CD14-positive monocyte (primary cell): Measurements from ENCODE around the gene RPS6KL1. TPM values are rescaled to one million over a fixed set of nuclear protein-coding genes. Genes with fewer than 3 reads are reported as not detected.

Experiments
- DNase-seq, 3 donors: peaks; one replicate each; pipeline ENCODE4 v3.0.0-alpha.2; 2011 to 2022
- H2AFZ ChIP-seq: 2 replicates; pipeline ENCODE4 v1.6.0; 2012; ENCODE audit warnings: mild to moderate bottlenecking, low read depth, low read length, inconsistent platforms; ENCODE audit not compliant: insufficient read depth, poor library complexity, severe bottlenecking
- H3K27ac ChIP-seq, 2 donors: 1 replicate in 1 of 2; 2 replicates in 1 of 2; pipeline ENCODE4 v1.5.1; 2012 to 2013; ENCODE audit warnings: low read length in 2 of 2, control low read depth in 1 of 2, inconsistent platforms in 1 of 2, low read depth in 1 of 2, mild to moderate bottlenecking in 1 of 2
- H3K27me3 ChIP-seq, 2 donors: one replicate each; pipeline versions ENCODE4 v1.6.0 to v1.6.1; 2011 to 2013; ENCODE audit warnings: low read length in 2 of 2; ENCODE audit not compliant: control insufficient read depth in 2 of 2, insufficient read depth in 2 of 2
- H3K36me3 ChIP-seq, 2 donors: replicated peaks in 1 of 2; 1 replicate in 1 of 2; 2 replicates in 1 of 2; pipeline versions ENCODE4 v1.5.1 to v1.6.1; 2012 to 2013; ENCODE audit warnings: low read length in 2 of 2, control low read depth in 1 of 2, inconsistent platforms in 1 of 2, mild to moderate bottlenecking in 1 of 2; ENCODE audit not compliant: insufficient read depth in 2 of 2, control insufficient read depth in 1 of 2
- H3K4me1 ChIP-seq, 2 donors: 1 replicate in 1 of 2; 2 replicates in 1 of 2; pipeline versions ENCODE4 v1.5.1 to v1.6.1; 2012 to 2013; ENCODE audit warnings: low read length in 2 of 2, control low read depth in 1 of 2, inconsistent platforms in 1 of 2, mild to moderate bottlenecking in 1 of 2, moderate library complexity in 1 of 2; ENCODE audit not compliant: insufficient read depth in 2 of 2, control insufficient read depth in 1 of 2
- H3K4me2 ChIP-seq: replicated peaks from 2 replicates; pipeline ENCODE3; 2012; ENCODE audit warnings: low read length, moderate library complexity, mild to moderate bottlenecking; ENCODE audit not compliant: poor library complexity, severe bottlenecking; ENCODE audit errors: extremely low read depth
- H3K4me3 ChIP-seq, 3 experiments: fragments of 200-600 bp in 1 of 3; sonication (generic) in 1 of 3; replicated peaks in 1 of 3; 1 replicate in 2 of 3; 2 replicates in 1 of 3; pipeline ENCODE4 v1.5.1; 2011 to 2013; ENCODE audit warnings: low read length in 3 of 3, mild to moderate bottlenecking in 3 of 3, control low read depth in 2 of 3, low read depth in 2 of 3, inconsistent platforms in 1 of 3, moderate library complexity in 1 of 3
- H3K79me2 ChIP-seq: 2 replicates; pipeline ENCODE4 v1.6.0; 2012; ENCODE audit warnings: mild to moderate bottlenecking, control low read depth, inconsistent platforms, low read length, moderate library complexity; ENCODE audit not compliant: insufficient read depth
- H3K9ac ChIP-seq: 2 replicates; pipeline ENCODE4 v1.6.0; 2017; ENCODE audit warnings: low read length, mild to moderate bottlenecking; ENCODE audit not compliant: insufficient read depth, poor library complexity, severe bottlenecking
- H3K9me3 ChIP-seq, 2 donors: replicated peaks in 1 of 2; 1 replicate in 1 of 2; 2 replicates in 1 of 2; pipeline versions ENCODE4 v1.5.1 to v1.6.1; 2012 to 2013; ENCODE audit warnings: low read length in 2 of 2, control low read depth in 1 of 2; ENCODE audit not compliant: control insufficient read depth in 1 of 2, insufficient read depth in 1 of 2
- H4K20me1 ChIP-seq: 2 replicates; pipeline ENCODE4 v1.6.0; 2012; ENCODE audit warnings: mild to moderate bottlenecking, low read length, control low read depth, moderate library complexity; ENCODE audit not compliant: insufficient read depth
- H3K27ac Mint-ChIP-seq, 7 donors: one replicate each; pipeline ENCODE4 v1.8.0; 2020; ENCODE audit warnings: mild to moderate bottlenecking in 7 of 7, mixed read lengths in 7 of 7, moderate library complexity in 6 of 7, inconsistent platforms in 2 of 7
- H3K27me3 Mint-ChIP-seq, 3 donors: one replicate each; pipeline ENCODE4 v1.8.0; 2021 to 2022; ENCODE audit warnings: low read depth in 3 of 3, mild to moderate bottlenecking in 3 of 3, mixed read lengths in 3 of 3, moderate library complexity in 3 of 3, inconsistent platforms in 1 of 3
- H3K36me3 Mint-ChIP-seq, 2 donors: one replicate each; pipeline ENCODE4 v1.8.0; 2020; ENCODE audit warnings: mixed read lengths in 2 of 2, inconsistent platforms in 1 of 2, mild to moderate bottlenecking in 1 of 2
- H3K4me1 Mint-ChIP-seq: one replicate; pipeline ENCODE4 v1.8.0; 2020; ENCODE audit warnings: mild to moderate bottlenecking, mixed read lengths
- H3K4me3 Mint-ChIP-seq, 2 donors: one replicate each; pipeline ENCODE4 v1.8.0; 2020; ENCODE audit warnings: mild to moderate bottlenecking in 2 of 2, mixed read lengths in 2 of 2, moderate library complexity in 1 of 2
- H3K9me3 Mint-ChIP-seq, 7 donors: one replicate each; pipeline ENCODE4 v1.8.0; 2020 to 2022; ENCODE audit warnings: mixed read lengths in 7 of 7, mild to moderate bottlenecking in 6 of 7, moderate library complexity in 6 of 7, inconsistent platforms in 2 of 7
- CTCF ChIP-seq: fragments of 200-600 bp; IDR thresholded peaks from one replicate; pipeline ENCODE4 v1.8.0; 2022; ENCODE audit warnings: antibody characterized with exemption, mild to moderate bottlenecking
- WGBS: methylation state at CpG from one replicate; pipeline ENCODE4 v1.1.5; 2013; ENCODE audit warnings: missing lambda C conversion rate; ENCODE audit not compliant: insufficient coverage; 5-methylcytosine and 5-hydroxymethylcytosine counted together
- intact Hi-C, 2 donors: fragments of 100-400 bp; cut with micrococcal nuclease; formaldehyde crosslinking; loops; one replicate each; pipeline versions ENCODE4 v1.15.0 to v1.15.1; 2023
- polyA plus RNA-seq, 3 donors: library from polyadenylated mRNA; depleted of rRNA in 1 of 3; unstranded in 2 of 3; stranded (reverse) in 1 of 3; fragments of 300-500 nt in 2 of 3; fragments of >200 nt in 1 of 3; fragmentation: Illumina TruSeq in 2 of 3; gene quantifications; 1 replicate in 2 of 3; 2 replicates in 1 of 3; pipeline ENCODE4 v1.2.3, GENCODE V29; 2012 to 2021

Gene RPS6KL1
- polyA plus RNA-seq, 3 donors, result 0.13 TPM; not detected in 2

GRCh38 chr14:74949191-74949601, 26.1 kb upstream of the RPS6KL1 start:
- Histone ChIP-seq H4K20me1 (no peaks in the 10 kb centered on the region), H3K4me1 (peaks cover 6 to 7% of the 10 kb centered on the region in 2 donors), H3K9ac (no peak overlapping the region), H3K79me2 (no peaks in the 10 kb centered on the region), H2AFZ (no peak overlapping the region), H3K27me3 (peaks cover 0 to 7% of the 10 kb centered on the region in 2 donors), H3K4me2 (no peak overlapping the region), H3K4me3 (no peak overlapping the region), H3K36me3 (no peaks in the 10 kb centered on the region), H3K9me3 (no peaks in the 10 kb centered on the region), H3K27ac (no peak overlapping the region)
- H3K4me3 Mint-ChIP-seq, result no peak overlapping the region
- peaks cover 4 to 19% (median 9%) of the 10 kb centered on the region in 3 donors for H3K27me3 Mint-ChIP-seq
- 84% methylated on average over 15 of the region's 16 CpGs for WGBS
- intact Hi-C loops, result loop anchor here in 1 of 2 donors (5.0 to 10.0 kb wide), 2 partner anchors 116 to 138 kb away; partner anchors contain the start of genes ACYP1 and ZC2HC1C
- H3K9me3 Mint-ChIP-seq, result peaks cover 0 to 3% (median 0%) of the 10 kb centered on the region in 7 donors
- H3K36me3 Mint-ChIP-seq, result no peaks in the 10 kb centered on the region
- no peak for DNase-seq
- H3K4me1 Mint-ChIP-seq, result peaks cover 7% of the 10 kb centered on the region
- no peak overlapping the region for H3K27ac Mint-ChIP-seq
- no peak for TF ChIP-seq CTCF

DNA sequence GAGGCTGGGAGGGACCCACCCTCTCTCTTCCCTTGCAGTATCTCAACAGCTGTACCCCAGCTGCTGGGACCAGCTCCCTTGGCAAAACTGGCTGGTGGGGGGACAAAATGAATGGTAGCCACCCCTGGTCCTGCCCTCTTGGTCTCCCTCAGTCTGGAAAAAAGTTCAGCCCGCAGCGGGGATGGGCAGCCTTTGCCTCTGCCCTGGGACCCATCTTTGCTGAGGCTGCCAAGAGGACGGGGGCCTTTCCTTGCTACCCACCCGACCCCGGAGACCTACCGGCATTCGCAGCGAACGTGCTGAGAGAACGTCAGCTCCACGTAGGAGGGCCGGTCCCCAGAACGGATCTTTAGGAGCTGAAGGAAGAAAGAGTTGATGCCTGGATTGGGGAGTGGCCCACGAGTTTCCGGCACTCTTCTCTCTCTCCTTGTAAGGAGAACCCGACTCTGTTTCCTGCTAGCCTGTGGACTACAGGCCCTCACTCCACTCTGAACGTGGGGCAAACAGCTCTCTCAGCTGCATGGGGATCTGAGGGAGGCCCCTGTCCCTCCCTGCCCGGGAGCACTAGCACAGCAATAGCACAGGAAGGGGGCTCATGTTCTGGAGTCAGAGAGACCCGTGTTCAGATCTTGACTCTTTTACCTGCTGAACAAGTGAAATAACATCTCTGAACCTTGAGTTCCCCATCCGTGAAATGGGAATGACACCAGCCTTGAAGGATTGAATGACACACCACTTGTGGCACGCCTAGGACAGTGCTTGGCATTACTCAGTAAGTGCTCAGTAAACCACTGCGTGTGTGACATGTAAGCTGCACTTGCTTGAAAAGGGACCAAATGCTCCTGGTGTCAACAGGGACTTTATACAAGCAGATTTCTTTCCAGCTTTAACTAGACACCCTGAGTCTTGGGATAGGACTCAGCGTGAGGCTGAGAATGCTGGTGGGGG, 25.4 kb upstream of the RPS6KL1 start:
- WGBS, result 93% methylated on average over 11 of the region's 23 CpGs
- H3K27ac ChIP-seq, result no peak overlapping the region
- intact Hi-C loops, result loop anchor here in 1 of 2 donors (5.0 to 10.0 kb wide), 2 partner anchors 116 to 139 kb away; partner anchors contain the start of genes ACYP1 and ZC2HC1C
- H3K9me3 ChIP-seq, result no peaks in the 10 kb centered on the region
- DNase-seq, result no peak
- TF ChIP-seq CTCF, result no peak
- H3K27me3 ChIP-seq, result no peaks in the 10 kb centered on the region
- no peaks in the 10 kb centered on the region for H3K79me2 ChIP-seq
- H3K36me3 Mint-ChIP-seq, result no peaks in the 10 kb centered on the region
- no peaks in the 10 kb centered on the region for H4K20me1 ChIP-seq
- H3K27ac Mint-ChIP-seq, result peak overlapping the region in 1 of 7 donors; percentile 69
- H3K36me3 ChIP-seq, result no peaks in the 10 kb centered on the region
- H2AFZ ChIP-seq, result no peak overlapping the region
- no peak overlapping the region for H3K4me3 Mint-ChIP-seq
- H3K9me3 Mint-ChIP-seq, result peaks cover 0 to under 1% (median 0%) of the 10 kb centered on the region in 7 donors
- H3K4me1 Mint-ChIP-seq, result peaks cover 8% of the 10 kb centered on the region
- H3K9ac ChIP-seq, result no peak overlapping the region
- peaks cover 6 to 7% of the 10 kb centered on the region in 2 donors for H3K4me1 ChIP-seq
- no peak overlapping the region for H3K4me3 ChIP-seq
- H3K4me2 ChIP-seq, result no peak overlapping the region
- H3K27me3 Mint-ChIP-seq, result peaks cover 4 to 13% (median 9%) of the 10 kb centered on the region in 3 donors
